Activated naive CD8-positive, alpha-beta T cell (primary cell): ENCODE results near the gene SMARCC2.

Experiments
- H3K27ac Mint-ChIP-seq: one replicate; pipeline ENCODE4 v1.8.0; 2021; ENCODE audit warnings: mixed read lengths
- H3K27me3 Mint-ChIP-seq: one replicate; pipeline ENCODE4 v1.8.0; 2021; ENCODE audit warnings: mixed read lengths
- H3K36me3 Mint-ChIP-seq: one replicate; pipeline ENCODE4 v1.8.0; 2021; ENCODE audit warnings: mixed read lengths
- H3K4me1 Mint-ChIP-seq: one replicate; pipeline ENCODE4 v1.8.0; 2021; ENCODE audit warnings: low read depth, mixed read lengths
- H3K4me3 Mint-ChIP-seq: one replicate; pipeline ENCODE4 v1.8.0; 2021; ENCODE audit warnings: mild to moderate bottlenecking, mixed read lengths
- H3K9me3 Mint-ChIP-seq: one replicate; pipeline ENCODE4 v1.8.0; 2021; ENCODE audit warnings: low read depth, mixed read lengths

Gene SMARCC2

DNA sequence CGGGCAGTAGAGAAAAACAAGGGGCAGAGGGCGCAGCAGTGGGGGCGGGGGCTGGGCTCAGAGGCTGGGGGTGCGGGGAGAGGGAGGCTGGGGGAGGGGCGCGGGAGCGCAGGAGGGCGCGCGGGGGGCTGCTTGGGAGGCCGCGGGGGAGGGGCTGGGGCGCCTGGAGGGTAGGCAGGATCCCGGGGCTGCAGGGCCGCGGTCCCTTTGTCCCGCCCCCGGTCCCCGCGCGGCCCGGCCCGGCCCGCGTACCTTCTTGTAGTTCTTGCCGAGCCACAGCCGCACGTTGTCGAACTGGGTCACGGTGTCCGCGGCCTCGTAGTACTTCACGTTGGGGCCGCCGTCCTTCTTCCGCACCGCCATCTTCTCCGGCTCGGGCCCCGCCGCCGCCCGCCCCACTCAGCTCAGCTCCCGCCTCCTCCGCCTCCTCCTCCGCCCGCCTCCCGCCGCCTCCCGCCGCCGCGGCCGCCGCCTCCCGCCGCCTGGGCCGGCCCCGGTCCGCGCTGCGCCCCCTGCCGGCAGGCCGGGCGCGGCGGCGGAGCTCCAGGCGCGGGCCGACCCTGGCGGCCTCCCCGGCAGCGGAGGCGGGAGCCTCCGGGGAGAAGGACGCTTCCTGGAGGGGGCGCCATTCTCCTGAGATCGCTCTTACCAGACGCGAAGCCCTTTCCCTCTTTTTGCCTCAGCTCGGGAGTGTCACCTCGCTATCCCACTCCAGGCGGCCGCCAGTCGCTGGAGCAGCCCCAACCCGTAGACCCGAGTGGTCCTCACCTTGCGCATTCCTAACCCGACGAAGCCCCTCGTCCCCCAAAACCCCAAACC lies at the start of gene SMARCC2:
SMARCC2 (minus strand) TSS at position 385 of the 819 bp plus-strand sequence; CDS start at position 363, 22 bp downstream.
- H3K4me3 Mint-ChIP-seq, result peak within 1 kb of the TSS; percentile 96
- no peaks in the 10 kb centered on the region for H3K9me3 Mint-ChIP-seq
- H3K27me3 Mint-ChIP-seq, result no peaks in the 10 kb centered on the region
- H3K27ac Mint-ChIP-seq, result peak within 1 kb of the TSS; percentile 98
- peaks cover 45% of the 10 kb centered on the region for H3K4me1 Mint-ChIP-seq
- peaks cover 7% of the 10 kb centered on the region for H3K36me3 Mint-ChIP-seq

DNA sequence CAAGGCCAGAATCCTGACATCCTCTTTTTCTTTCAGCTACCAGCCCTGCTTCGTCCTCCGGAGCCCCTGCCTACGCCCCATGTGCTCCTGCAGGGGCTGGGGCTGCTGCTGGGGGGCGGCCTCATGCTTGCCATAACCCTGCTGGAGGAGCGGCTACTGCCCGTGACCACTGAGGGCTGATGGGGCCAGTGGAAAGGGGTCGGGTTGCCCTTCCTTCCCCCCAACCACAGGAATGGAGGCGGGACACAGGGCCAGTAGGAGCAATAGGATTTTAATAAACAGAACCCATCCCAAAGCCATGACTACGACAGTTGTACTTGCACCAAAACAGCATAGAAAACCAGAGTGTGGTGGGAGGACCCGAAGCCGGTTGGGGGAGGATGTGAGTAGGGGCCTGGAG lies 48.3 kb upstream of the SMARCC2 start:
- Mint-ChIP-seq H3K4me1 (no peaks in the 10 kb centered on the region), H3K9me3 (no peaks in the 10 kb centered on the region), H3K4me3 (no peak overlapping the region), H3K27me3 (no peaks in the 10 kb centered on the region), H3K36me3 (no peaks in the 10 kb centered on the region), H3K27ac (no peak overlapping the region)

DNA sequence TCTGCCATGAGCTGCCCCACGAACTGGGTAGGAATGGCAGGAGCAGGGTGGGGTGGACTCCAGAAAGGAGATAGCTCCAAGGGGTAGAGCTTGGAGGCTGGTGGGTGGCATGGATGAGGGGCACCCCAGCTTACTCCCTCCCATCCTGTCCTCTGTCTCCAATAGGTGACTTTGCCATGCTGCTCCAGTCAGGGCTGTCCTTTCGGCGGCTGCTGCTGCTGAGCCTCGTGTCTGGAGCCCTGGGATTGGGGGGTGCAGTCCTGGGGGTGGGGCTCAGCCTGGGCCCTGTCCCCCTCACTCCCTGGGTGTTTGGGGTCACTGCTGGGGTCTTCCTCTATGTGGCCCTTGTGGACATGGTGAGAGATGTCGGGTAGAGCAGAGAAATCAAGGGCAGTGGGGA lies 47.7 kb upstream of the SMARCC2 start:
- Mint-ChIP-seq H3K36me3 (no peaks in the 10 kb centered on the region), H3K27ac (no peak overlapping the region), H3K4me1 (no peaks in the 10 kb centered on the region), H3K27me3 (no peaks in the 10 kb centered on the region), H3K4me3 (no peak overlapping the region), H3K9me3 (no peaks in the 10 kb centered on the region)

DNA sequence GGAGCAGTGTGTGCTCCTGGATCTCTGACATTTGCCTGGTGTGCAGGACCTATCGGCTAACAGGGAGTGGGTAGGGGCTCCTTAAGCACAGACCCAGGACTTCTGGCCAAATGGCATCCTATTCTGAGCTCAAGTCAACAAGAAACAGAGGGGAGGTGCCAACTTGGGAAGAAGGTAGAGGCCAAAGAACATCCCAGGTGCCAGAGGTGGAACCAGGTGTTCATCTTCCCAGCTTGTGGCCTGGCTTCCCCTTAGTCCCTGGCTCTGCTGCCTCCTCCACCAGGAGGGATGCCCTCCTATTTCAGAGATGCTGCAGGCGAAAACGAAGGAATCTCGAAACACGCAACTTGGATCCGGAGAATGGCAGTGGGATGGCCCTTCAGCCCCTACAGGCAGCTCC lies 46.8 kb upstream of the SMARCC2 start:
- H3K9me3 Mint-ChIP-seq, result no peaks in the 10 kb centered on the region
- no peaks in the 10 kb centered on the region for H3K36me3 Mint-ChIP-seq
- no peaks in the 10 kb centered on the region for H3K4me1 Mint-ChIP-seq
- H3K27me3 Mint-ChIP-seq, result no peaks in the 10 kb centered on the region
- no peak overlapping the region for H3K27ac Mint-ChIP-seq
- no peak overlapping the region for H3K4me3 Mint-ChIP-seq

DNA sequence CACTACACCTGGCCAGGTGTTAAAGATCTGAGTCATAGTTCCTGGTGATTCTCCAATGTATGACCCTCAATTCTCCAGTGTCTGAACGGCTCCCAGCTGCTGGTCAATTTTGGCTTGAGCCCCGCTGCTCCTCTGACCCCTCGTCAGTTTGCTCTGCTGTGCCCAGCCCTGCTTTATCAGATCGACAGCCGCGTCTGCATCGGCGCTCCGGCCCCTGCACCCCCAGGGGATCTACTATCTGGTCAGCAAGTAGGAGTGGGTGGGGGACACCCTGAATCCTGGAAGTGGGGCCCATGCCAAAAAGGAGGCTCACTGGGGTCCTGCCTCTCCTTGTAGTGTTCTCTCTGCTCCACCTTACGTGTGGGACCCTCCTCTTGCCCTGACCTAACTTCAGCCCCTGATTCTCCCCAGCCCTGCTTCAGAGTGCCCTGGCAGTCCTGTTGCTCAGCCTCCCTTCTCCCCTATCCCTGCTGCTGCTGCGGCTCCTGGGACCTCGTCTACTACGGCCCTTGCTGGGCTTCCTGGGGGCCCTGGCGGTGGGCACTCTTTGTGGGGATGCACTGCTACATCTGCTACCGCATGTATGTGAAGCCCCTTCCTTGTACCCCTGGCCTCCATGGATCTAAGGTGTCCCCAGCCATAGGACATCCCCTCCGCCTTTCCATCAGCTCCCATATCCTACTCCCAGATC lies 45.6 kb upstream of the SMARCC2 start:
- Mint-ChIP-seq H3K36me3 (no peaks in the 10 kb centered on the region), H3K9me3 (no peaks in the 10 kb centered on the region), H3K4me3 (no peak overlapping the region), H3K27me3 (no peaks in the 10 kb centered on the region), H3K4me1 (no peaks in the 10 kb centered on the region), H3K27ac (no peak overlapping the region)

DNA sequence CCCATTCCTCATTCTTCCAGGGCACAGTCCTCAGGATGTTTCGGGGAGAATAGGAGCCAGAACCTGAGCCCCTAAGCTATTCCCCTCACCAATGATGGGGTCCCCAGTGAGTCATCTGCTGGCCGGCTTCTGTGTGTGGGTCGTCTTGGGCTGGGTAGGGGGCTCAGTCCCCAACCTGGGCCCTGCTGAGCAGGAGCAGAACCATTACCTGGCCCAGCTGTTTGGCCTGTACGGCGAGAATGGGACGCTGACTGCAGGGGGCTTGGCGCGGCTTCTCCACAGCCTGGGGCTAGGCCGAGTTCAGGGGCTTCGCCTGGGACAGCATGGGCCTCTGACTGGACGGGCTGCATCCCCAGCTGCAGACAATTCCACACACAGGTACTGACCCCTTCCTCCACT lies 41.9 kb upstream of the SMARCC2 start:
- Mint-ChIP-seq H3K36me3 (peaks cover 2% of the 10 kb centered on the region), H3K27me3 (no peaks in the 10 kb centered on the region), H3K9me3 (no peaks in the 10 kb centered on the region), H3K4me3 (no peak overlapping the region), H3K4me1 (no peaks in the 10 kb centered on the region), H3K27ac (no peak overlapping the region)

DNA sequence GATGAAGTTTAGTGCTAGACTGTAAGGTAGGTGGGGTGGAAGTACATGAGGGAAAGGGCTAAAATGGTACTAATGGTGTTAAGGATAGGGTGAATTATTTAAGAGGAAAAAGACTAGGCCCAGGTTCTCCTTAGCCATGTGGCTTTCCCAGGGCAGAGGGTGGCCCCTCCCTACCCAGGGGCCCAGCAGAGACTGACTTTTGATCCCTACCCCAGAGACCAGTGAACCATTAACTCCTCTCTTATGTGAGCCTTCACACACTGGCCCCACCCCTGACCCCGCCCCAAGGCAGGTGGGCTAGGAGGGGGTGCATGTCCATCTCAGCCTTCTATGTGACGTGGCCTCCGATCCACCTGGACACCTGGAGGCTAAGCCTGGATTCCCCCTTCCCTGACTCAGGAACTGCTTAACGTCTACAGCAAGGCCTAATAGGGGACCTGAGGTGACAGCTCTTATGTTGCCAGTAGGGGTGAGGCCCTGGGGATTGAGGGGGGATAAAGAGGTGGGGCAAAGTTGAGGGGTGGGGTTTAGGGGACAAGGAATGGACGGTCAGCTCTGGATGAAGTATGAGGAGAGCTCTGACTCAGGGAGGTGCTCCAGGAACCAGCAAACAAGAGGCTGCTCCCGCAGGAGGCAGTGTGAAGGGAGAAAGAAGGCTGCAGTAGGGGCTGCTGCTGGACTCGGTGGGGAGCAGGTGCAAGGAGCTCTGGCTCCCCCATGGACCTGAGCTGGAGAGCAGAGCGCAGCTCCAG lies 41.3 kb upstream of the SMARCC2 start:
- peaks cover under 1% of the 10 kb centered on the region for H3K4me1 Mint-ChIP-seq
- peaks cover 2% of the 10 kb centered on the region for H3K36me3 Mint-ChIP-seq
- H3K4me3 Mint-ChIP-seq, result no peak overlapping the region
- H3K27me3 Mint-ChIP-seq, result no peaks in the 10 kb centered on the region
- H3K27ac Mint-ChIP-seq, result no peak overlapping the region
- H3K9me3 Mint-ChIP-seq, result no peaks in the 10 kb centered on the region

DNA sequence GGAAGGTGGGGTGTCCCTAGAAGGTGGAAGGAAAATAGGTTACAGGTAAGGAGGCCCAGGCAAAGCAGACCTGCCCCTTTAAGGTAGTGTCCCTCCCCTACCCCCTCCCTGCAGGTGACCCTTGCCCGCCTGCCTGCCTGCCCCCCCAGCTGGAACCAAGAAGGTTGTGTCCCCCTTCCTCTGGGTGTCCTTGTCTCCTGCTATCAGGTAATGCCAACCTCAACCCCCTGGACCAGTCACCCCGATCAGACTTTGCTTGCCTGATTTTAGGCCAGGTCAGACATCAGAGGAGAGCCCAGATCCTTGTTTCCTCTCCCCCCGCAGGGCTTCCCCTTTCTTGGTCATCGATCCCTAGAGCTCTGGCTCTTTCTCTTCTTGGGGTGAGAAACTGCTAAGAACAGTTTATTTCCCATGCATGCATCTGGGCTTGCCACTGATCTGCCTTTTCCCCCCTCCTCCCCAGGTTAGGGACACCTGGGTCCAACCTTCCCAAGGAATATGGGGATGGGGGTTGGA lies 40.7 kb upstream of the SMARCC2 start, which contains the start of gene SLC39A5:
SLC39A5 (plus strand) TSS at position 136 of the 516 bp plus-strand sequence. CDS start 1,224 bp downstream, outside the sequence.
- Mint-ChIP-seq H3K4me3 (no peak within 1 kb of the TSS), H3K27me3 (no peaks in the 10 kb centered on the region), H3K36me3 (peaks cover 2% of the 10 kb centered on the region), H3K4me1 (peaks cover 7% of the 10 kb centered on the region), H3K27ac (no peak within 1 kb of the TSS), H3K9me3 (no peaks in the 10 kb centered on the region)

DNA sequence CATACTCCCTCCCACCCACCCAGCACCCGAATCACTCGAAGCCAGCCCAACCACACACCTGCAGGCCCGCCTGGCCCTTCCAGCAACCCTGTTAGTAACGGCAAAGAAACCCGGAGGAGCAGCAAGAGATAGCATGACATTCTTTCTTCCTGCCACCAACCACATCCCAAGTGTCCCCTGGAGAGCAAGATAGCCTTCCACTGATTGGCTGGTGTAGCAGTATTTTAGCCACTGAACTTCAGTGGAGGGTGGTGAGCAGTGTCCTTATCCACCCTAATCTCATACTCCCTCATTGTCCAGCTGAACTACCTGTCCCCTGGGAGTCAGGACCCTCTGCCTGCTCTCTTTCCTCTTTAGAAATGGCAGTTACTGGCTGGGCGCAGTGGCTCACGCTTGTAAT lies 39.8 kb upstream of the SMARCC2 start:
- Mint-ChIP-seq H3K27ac (no peak overlapping the region), H3K27me3 (no peaks in the 10 kb centered on the region), H3K9me3 (no peaks in the 10 kb centered on the region), H3K4me1 (peaks cover 11% of the 10 kb centered on the region), H3K36me3 (peaks cover 2% of the 10 kb centered on the region), H3K4me3 (no peak overlapping the region)

DNA sequence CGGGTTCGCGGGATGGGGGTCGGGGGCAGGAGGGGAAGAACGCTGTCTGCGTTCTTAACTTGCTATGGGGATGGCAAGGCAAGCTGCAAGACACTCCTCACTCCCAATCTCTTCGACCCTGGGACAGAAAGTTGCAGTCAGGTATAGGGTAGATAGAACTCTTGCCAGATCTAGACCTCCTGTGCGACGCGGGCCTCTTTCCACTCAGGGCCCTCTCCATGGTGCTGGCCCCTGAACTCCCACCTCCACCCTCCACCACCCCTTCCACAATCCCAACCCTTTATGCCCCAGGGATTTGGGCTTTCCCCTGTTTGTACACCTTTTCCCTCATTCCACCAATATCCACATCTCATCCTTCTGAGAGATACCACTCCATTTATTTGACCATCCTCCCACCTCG lies 35.7 kb upstream of the SMARCC2 start:
- peaks cover 43% of the 10 kb centered on the region for H3K4me1 Mint-ChIP-seq
- H3K27ac Mint-ChIP-seq, result peak overlapping the region; percentile 93
- H3K27me3 Mint-ChIP-seq, result no peaks in the 10 kb centered on the region
- H3K36me3 Mint-ChIP-seq, result peaks cover 2% of the 10 kb centered on the region
- peak overlapping the region; percentile 90 for H3K4me3 Mint-ChIP-seq
- H3K9me3 Mint-ChIP-seq, result no peaks in the 10 kb centered on the region

DNA sequence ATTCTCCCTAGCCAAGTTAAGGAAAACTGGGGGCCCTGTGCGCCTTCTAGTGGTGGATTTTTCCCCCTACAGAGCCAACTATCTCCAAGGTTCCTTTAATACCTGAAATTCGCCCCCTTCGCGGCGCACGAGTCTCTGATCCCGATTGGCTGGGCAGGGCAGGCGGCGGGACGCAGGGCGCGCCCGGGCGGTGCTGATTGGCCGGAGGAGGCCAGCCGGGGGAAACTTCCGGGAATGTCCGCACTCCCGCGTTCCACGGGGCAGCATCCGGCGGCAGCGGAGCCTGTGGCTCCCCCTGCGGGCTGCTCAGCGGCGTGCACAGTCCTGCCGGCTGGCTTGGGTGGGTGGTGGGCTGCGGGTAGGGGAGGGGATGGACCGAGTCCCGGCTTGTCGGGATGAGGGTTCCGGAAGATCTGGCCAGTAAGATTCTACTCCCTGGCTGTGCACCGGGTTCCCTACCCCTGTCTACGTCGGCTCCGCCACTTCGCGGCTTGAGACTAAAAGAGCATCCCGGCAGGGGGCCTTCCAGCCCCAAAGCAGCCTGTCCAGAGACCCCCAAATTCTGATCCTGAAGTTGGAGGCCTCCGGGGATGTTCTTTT lies 34.9 kb upstream of the SMARCC2 start, which contains the start of gene NABP2:
NABP2 (plus strand) TSS at position 241 of the 600 bp plus-strand sequence. CDS start 515 bp downstream, outside the sequence.
- Mint-ChIP-seq H3K27ac (peak within 1 kb of the TSS; percentile 93), H3K4me3 (peak within 1 kb of the TSS; percentile 90), H3K4me1 (peaks cover 46% of the 10 kb centered on the region), H3K27me3 (no peaks in the 10 kb centered on the region), H3K36me3 (peaks cover 2% of the 10 kb centered on the region), H3K9me3 (no peaks in the 10 kb centered on the region)

DNA sequence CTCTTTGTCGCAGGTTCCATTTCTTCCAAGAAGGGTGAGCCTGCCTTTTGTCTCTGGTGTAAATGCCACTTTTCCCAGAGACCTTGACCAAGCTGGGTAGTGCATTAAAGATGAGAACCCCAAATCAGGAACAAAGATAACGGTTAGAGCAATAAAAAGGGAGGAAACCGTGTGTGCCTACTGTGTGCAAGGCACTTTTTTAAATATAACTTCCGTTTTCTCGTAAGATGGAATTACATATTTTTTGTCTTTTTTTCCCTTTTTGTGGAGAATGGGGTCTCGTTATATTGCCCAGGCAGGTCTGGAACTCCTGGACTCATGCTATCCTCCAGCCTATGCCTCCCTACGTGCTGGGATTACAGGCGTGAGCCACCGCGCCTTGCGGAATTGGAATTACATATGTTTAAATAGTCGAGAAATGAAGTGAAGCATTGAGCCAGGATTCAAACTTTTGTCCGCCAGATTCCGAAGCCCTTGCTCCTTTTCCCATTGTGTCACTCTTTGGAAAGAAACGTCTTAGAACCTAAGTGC lies 34.4 kb upstream of the SMARCC2 start:
- peak overlapping the region; percentile 90 for H3K4me3 Mint-ChIP-seq
- no peaks in the 10 kb centered on the region for H3K27me3 Mint-ChIP-seq
- peaks cover 2% of the 10 kb centered on the region for H3K36me3 Mint-ChIP-seq
- H3K4me1 Mint-ChIP-seq, result peaks cover 46% of the 10 kb centered on the region
- no peaks in the 10 kb centered on the region for H3K9me3 Mint-ChIP-seq
- peak overlapping the region; percentile 93 for H3K27ac Mint-ChIP-seq

DNA sequence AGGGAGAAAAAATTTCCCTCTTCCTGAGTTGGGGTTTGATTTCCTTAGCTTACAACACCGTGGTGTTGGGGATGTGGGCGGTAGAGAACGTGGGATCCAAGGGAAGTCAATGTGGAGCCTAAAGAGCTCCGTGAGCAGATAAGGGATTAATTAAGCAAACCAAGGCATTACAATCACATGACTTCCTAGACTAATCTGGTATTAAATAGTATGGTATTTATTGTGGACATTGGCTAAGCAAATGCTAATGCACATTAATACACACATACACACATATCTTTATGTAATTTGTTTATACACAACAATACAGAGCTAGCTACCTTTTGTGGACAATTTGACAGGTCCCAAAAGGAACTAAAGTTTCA lies 33.2 kb upstream of the SMARCC2 start:
- Mint-ChIP-seq H3K4me3 (peak overlapping the region; percentile 97), H3K36me3 (peaks cover 2% of the 10 kb centered on the region), H3K27me3 (no peaks in the 10 kb centered on the region), H3K9me3 (no peaks in the 10 kb centered on the region), H3K27ac (peak overlapping the region; percentile 97), H3K4me1 (peaks cover 46% of the 10 kb centered on the region)
